Fibroblast of the conjunctiva (primary cell): ENCODE measurements around the gene RXFP2.

Experiments used
- DNase-seq: peaks from one replicate; pipeline ENCODE4 v3.0.0-alpha.2; 2010; ENCODE audit warnings: low read depth

Gene RXFP2

GRCh38 chr13:31768351-31768750, 29.0 kb downstream of the RXFP2 start:
- no peak for DNase-seq

DNA sequence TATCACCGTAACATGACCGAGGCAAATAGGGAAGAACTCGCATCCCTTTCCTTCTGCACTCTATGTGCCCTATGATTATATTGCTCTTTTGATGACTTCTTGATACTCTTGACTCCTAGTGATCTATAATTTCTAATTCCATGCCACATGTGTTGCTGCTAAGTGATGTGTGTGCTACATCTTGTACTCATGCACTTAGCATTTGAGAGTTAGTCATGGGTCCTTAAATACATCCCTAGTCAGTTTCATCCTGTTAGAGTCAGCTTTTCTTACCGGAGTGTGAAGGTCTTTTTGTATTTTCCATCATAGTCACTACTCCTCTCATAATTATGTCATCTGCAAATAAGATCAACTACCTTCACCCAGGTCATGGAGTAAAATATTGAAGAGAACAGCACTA, 30.2 kb downstream of the RXFP2 start:
- DNase-seq, result no peak

DNA sequence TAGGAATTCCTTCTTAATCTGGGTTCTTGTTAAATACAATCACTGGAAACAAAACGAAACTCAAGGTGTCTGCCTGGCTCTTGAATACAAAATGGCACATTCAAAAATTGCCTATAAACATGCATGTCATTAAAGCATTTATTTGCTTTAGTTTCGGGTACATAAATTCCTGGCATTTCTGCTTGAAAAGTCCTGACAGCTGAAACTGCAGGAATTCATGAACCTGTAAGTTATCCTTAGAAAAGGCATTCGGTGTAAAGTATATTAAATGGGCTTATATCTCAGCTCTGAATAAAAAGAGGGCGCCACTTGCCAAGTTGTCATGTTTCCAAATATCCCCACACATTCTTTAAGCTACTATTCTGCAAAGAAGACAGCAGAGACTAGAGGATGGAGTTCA, 32.9 kb downstream of the RXFP2 start:
- DNase-seq, result no peak

DNA sequence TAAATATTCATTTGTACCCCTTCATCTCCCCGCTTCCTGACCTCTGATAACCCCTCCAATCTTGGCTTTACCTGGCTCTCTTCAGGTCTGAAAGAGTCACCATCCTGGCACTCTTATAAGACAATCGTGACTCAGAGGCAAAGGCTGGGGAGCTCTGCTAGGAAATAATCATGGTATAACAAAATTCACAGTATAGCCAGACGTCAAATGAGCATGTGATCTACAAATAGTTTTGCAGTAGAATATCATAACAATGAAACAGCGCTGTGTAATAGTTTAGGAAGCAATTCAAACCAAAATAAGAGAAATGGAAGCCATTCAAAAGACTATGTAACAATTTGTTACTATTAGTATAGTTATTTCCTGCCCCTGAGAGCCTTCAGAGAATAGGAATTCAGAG, 34.2 kb downstream of the RXFP2 start:
- DNase-seq, result no peak

DNA sequence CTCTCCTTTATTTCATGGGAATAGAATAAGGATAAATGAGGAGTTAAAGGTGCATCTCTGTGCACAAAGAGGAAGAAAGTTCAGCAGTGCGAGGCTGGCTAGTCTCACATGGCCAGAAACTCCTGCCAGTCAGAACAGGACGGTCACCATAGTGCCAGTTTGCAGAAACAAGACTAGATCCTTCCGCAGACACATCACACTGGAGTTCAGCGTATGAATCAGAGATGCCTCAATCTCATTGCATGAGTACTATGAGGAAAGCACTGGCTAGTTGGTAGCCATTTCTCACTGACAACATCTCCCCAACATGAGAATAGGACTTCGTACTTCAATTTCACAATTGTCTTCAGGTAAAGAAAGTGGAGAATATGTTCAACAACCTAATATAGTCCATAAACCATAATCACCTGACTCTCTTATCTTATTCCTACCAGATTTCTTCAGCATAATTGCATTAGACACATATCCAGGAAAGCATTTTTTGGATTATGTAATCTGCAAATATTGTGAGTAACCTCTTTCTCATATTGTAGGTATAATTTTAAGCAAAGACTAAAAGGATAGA, 34.9 kb downstream of the RXFP2 start:
- no peak for DNase-seq

- no peak for DNase-seq
Observed at GRCh38 chr13:31775148-31775547, 35.8 kb downstream of the RXFP2 start.

GRCh38 chr13:31775686-31776085, 36.4 kb downstream of the RXFP2 start:
- no peak for DNase-seq

- DNase-seq, result no peak
Observed at GRCh38 chr13:31781064-31781463, 41.7 kb downstream of the RXFP2 start.

DNA sequence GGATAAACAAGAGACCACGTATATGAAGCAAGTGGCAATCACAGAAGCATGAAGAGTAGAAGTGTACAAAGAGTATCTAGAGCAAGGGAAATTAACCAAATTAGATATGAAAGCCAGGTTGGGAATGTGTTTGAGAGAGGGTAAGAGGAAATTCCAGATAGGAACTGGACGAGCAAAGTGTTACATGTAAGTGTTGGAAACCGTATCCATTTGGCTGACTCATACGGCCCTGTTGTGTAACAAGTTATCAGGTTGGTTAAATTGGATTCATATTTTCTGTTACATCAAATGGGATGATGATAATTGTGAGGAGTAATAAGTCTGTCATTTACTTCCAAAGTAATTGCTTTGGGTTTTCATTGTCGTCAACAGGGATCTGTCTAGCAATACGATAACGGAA, 46.7 kb downstream of the RXFP2 start:
- no peak for DNase-seq

GRCh38 chr13:31790992-31791391, 51.7 kb downstream of the RXFP2 start:
- DNase-seq, result no peak

- DNase-seq, result no peak
Observed at GRCh38 chr13:31793246-31793645, 53.9 kb downstream of the RXFP2 start.

- no peak for DNase-seq
Observed at GRCh38 chr13:31794452-31794851, 55.1 kb downstream of the RXFP2 start.

- DNase-seq, result peak; percentile 23
Observed at GRCh38 chr13:31797154-31797775, 57.9 kb downstream of the RXFP2 start.

DNA sequence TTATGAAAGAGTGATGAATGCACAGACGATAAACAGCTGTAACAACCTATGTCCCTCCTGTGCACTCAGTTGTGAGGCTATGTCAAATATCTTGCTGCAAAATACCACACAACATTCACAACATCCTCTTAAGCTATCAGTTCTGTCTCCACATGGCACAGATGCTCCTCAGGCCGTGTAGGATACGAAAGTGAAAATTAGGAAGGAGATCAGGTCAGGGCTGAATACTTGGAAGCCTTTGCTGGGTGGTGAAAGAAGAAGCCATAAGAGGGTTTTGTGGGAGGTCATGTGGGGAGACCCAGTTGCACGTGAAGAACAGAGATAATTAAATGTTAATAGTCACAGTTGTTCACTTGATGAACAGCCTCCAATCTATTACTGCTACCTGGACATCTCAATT, 58.9 kb downstream of the RXFP2 start:
- no peak for DNase-seq

GRCh38 chr13:31801088-31801487, 61.8 kb downstream of the RXFP2 start:
- DNase-seq, result no peak

DNA sequence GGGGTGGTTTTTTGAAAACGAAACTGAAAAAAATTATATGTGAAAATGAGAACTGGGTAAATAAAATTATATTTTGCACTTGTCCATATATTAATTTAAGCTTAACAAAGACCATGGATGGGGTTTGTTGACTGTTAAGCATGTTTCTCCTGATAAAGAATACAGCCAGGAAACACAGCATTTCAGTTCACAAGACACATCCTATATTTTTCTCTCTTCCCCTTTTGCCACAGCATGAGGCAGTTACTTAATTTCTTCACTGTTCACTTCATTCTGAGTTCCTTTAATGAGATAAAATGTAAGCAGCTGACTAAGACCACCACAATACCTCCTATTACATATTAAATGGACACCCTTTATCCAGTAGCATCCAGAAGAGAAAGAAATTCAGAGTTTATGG, 64.0 kb downstream of the RXFP2 start:
- DNase-seq, result no peak

DNA sequence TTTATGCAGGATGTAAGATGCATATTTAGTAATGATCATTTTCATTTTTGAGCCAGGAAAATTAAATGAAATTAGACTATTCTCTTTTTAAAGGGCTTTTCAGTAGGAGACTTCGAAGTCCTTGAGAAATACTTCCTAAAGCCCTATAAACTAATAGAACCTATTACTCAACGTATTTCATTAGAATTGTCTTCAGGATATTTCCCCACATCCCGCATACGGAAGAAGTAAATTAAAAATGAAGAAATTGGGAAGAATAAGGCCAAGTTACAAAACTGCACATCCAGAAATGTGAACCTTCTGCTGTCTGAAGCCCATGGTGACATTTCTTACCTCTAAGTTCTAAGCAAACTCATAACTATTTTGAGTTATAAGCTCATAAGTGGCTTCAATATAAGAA, 66.5 kb downstream of the RXFP2 start:
- DNase-seq, result no peak

GRCh38 chr13:31807090-31807541, 67.8 kb downstream of the RXFP2 start:
- no peak for DNase-seq

DNA sequence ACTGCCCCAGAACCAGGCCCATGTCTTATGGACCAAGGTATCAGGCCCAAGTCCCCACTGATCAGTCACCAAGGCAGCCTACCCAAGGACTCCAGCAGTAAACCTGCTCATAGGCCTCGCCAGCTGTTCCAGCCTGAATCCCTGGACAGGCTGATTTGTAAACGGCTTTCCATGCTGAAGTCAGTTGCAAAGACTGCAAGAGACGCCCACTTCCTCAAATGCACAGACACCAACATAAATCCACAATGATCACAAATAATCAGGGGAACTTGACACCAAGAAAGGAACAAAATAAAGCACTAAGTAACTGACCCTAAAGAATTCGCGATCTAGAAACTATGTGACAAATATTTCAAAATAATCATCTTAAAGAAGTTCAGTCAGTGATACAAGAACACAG, 75.2 kb downstream of the RXFP2 start:
- DNase-seq, result no peak

DNA sequence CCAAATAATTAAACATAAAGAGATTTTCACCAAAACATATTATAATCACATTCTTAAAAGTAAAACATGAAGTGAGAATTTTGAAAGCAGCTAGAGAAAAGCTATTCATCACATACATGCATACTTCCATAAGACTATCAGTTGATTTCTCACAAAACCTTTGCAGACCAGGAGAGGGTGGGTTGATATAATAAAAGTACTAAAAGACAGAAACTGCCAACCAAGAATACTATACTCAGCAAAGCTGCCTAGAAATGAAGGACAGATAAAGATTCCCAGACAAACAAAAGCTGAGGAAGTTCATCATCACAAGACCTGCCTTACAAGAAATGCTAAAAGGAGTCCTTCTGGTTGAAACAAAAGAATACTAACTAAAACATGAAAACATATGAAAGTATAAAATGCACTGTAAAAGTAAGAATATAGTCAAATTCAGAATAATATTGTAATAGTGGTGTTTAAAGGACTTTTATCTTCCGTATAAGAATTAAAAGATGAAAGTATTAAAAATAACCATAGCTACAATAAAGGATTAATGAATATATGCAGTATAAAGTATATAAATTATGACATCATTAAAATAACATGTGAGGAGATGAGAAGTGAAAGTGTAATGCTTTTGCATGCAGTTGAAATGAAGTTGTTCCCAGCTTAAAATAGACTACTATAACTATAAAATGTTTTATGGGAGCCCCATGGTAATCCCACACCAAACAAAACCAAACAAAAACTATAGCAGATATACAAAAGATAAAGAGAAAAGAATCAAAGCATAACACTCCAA, 76.2 kb downstream of the RXFP2 start:
- no peak for DNase-seq

- DNase-seq, result no peak
Observed at GRCh38 chr13:31818236-31818635, 78.9 kb downstream of the RXFP2 start.

DNA sequence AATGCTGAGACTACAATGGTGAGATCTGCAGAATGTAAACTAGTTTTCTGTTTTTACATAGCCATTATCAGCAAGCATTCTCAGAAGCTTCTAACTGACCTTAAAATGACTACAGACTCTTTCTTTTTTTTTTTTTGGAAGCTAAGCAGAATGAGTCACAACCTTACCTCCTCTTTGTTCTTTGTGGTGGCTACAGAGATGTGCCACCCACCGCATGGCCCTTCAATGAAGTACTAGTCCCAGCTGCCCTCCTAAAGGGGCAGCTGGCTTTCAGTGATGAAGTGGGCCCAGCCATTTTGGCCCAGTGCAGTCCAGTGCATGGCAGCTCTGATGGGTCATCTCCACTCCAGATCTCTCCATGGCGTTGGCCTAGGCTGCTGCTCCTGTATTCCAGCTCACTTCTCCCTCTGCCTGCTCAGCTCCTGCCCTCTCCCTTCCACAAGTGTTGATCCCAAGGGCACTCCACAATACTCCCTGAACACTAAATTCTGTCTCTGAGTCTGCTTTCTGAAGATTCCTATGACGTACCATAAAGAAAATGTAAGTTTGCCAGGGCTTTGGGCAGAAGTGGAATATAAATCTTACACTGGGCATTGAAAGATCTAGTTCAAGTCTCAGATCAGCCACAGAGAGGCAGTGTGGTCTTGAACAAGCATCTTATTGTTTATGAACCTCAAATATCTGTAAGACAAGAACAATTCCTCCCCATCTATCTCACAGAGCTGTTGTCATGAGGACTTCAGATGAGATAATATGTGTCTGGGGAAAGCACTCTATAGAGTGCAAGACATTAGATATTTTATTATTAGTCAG, 85.6 kb downstream of the RXFP2 start:
- DNase-seq, result peak; percentile 5

DNA sequence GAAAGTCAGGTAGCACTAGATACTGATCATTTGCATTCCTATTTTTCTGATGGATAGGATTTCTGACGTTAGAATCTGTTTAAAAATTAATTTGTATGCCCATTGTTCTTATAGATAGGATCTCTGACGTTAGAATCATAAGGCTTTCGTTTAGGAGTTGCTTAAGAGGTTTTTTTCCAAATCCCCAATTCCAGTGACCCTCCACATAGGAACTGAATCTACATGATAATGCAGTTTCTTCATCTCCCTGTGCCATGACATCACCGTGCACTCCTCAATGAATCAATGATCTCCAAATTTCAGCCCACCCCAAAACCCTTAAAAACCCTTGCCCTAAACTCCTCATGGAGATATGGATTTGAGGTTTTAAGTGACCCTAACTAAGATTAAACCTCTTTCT, 87.2 kb downstream of the RXFP2 start:
- no peak for DNase-seq
